A549 (cell line): Measurements from ENCODE around the gene TRAPPC2L.

Experiments used
- CTCF ChIP-seq: fragments of >200 bp; sonication (Bioruptor Twin); formaldehyde crosslinking; IDR thresholded peaks from 3 replicates; pipeline ENCODE4 v1.5.1; 2016
- EP300 ChIP-seq, 2 experiments: fragments of >200 bp; sonication (Bioruptor Twin); formaldehyde crosslinking; IDR thresholded peaks; 2 replicates in 1 of 2; 3 replicates in 1 of 2; pipeline ENCODE4 v1.6.1; 2016 to 2017
- MAFK ChIP-seq: fragments of 450-650 bp; IDR thresholded peaks from 2 replicates; pipeline ENCODE4 v1.6.1; 2014; ENCODE audit not compliant: partially characterized antibody
- MAZ ChIP-seq: fragments of 150-350 bp; IDR thresholded peaks from 2 replicates; pipeline ENCODE4 v1.6.1; 2014; ENCODE audit warnings: antibody characterized with exemption, low read depth, low read length, borderline replicate concordance
- NFE2L2 ChIP-seq: fragments of 150-350 bp; conservative IDR thresholded peaks from 2 replicates; pipeline ENCODE4 v1.6.1; 2014; ENCODE audit warnings: low read length
- PBX3 ChIP-seq: IDR thresholded peaks from 2 replicates; pipeline ENCODE4 v1.6.1; 2012
- POLR2A ChIP-seq: IDR thresholded peaks from 2 replicates; pipeline ENCODE4 v1.6.1; 2012; ENCODE audit warnings: mild to moderate bottlenecking, low read length
- RAD21 ChIP-seq, 2 experiments: fragments of >200 bp in 1 of 2; sonication (Bioruptor Twin) in 1 of 2; formaldehyde crosslinking in 1 of 2; IDR thresholded peaks in 1 of 2; conservative IDR thresholded peaks in 1 of 2; 2 replicates in 1 of 2; 3 replicates in 1 of 2; pipeline ENCODE4 v1.6.1; 2012 to 2018; ENCODE audit warnings: inconsistent platforms in 1 of 2
- REST ChIP-seq: fragments of 200-600 bp; sonication (generic); IDR thresholded peaks from 2 replicates; pipeline ENCODE4 v1.6.1; 2016; ENCODE audit warnings: antibody characterized with exemption, mild to moderate bottlenecking, moderate library complexity
- ZC3H11A ChIP-seq: fragments of 450-650 bp; IDR thresholded peaks from 2 replicates; pipeline ENCODE4 v1.6.1; 2014; ENCODE audit warnings: antibody characterized with exemption, mild to moderate bottlenecking
- ZSCAN20 ChIP-seq: fragments of 250-450 bp; sonication (Bioruptor Pico); IDR thresholded peaks from 2 replicates; pipeline ENCODE4 v1.8.0; 2022; ENCODE audit warnings: mild to moderate bottlenecking, moderate library complexity
- TF ChIP-seq, protein P1 (sequence below): IDR thresholded peaks from 2 replicates; pipeline ENCODE4 v1.6.1; 2012

DNA sequence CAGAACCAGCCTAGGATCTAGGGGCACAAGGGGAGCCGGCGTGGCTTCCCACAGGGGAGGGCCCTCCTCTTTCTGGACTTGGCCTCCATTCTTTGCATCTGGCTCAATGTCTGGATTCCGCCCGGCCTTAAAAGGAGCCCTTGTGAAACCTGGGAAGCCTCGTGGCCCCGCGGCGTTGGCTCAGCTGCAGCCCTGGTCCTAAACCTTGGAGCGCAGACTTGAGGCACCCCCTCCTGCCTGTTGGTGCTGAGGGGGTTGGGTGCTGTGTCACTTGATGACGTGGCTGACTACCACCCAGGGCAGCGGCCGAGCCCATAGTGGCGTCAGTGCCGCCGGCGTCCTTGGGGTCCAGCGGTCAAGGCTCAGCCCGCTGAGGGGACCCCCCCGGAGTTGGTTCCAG lies 4.4 kb downstream of the TRAPPC2L start:
- no peak for TF ChIP-seq MAFK
- no peak for TF ChIP-seq EP300 (IDR thresholded peaks at IDR 0.05)
- no peak for TF ChIP-seq CTCF
- TF ChIP-seq ZSCAN20 (CRISPR knock-in tag), result no peak
- no peak for TF ChIP-seq POLR2A
- TF ChIP-seq REST, result no peak
- no peak for TF ChIP-seq RAD21 (conservative IDR thresholded peaks at IDR 0.05 in 1 of 2, IDR thresholded peaks at IDR 0.05 in 1 of 2)
- no peak for TF ChIP-seq PBX3
- TF ChIP-seq, protein P1, sequence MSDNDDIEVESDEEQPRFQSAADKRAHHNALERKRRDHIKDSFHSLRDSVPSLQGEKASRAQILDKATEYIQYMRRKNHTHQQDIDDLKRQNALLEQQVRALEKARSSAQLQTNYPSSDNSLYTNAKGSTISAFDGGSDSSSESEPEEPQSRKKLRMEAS, result no peak
- TF ChIP-seq NFE2L2, result no peak
- no peak for TF ChIP-seq MAZ
- TF ChIP-seq ZC3H11A, result no peak
